ENCODE data around the gene SPTB.

SPTB gene

GRCh38 chr14:64763085-64763782, 116.5 kb downstream of the SPTB start:
- DNase-seq, result no peak

- peak; percentile 90 for DNase-seq
These were observed 117.4 kb downstream of the SPTB start for GRCh38 chr14:64762044-64763034.

GRCh38 chr14:64761441-64762043, 118.2 kb downstream of the SPTB start:
- DNase-seq, result peak; percentile 24

- no peak for DNase-seq
These were observed 118.8 kb downstream of the SPTB start for GRCh38 chr14:64760916-64761315.

GRCh38 chr14:64760146-64760755, 119.5 kb downstream of the SPTB start:
- peak; percentile 37 for DNase-seq

- no peak for DNase-seq
These were observed 120.2 kb downstream of the SPTB start for GRCh38 chr14:64759555-64759938.

GRCh38 chr14:64758691-64759554, 120.8 kb downstream of the SPTB start:
- peak; percentile 92 for DNase-seq

GRCh38 chr14:64758025-64758521, 121.6 kb downstream of the SPTB start:
- DNase-seq, result peak; percentile 81

GRCh38 chr14:64757601-64758000, 122.1 kb downstream of the SPTB start:
- DNase-seq, result no peak

- DNase-seq, result no peak
These were observed 123.0 kb downstream of the SPTB start for GRCh38 chr14:64756712-64757111.

- DNase-seq, result peak; percentile 65
These were observed 123.9 kb downstream of the SPTB start for GRCh38 chr14:64755781-64756221.

GRCh38 chr14:64754685-64755084, 125.0 kb downstream of the SPTB start:
- no peak for DNase-seq

GRCh38 chr14:64753999-64754398, 125.7 kb downstream of the SPTB start:
- no peak for DNase-seq

- DNase-seq, result no peak
These were observed 126.3 kb downstream of the SPTB start for GRCh38 chr14:64753374-64753773.

GRCh38 chr14:64752909-64753308, 126.8 kb downstream of the SPTB start:
- no peak for DNase-seq

GRCh38 chr14:64748995-64749714, 130.6 kb downstream of the SPTB start:
- DNase-seq, result no peak

- DNase-seq, result no peak
These were observed 131.2 kb downstream of the SPTB start for GRCh38 chr14:64748521-64748920.

GRCh38 chr14:64747327-64747726, 132.4 kb downstream of the SPTB start:
- DNase-seq, result no peak

- no peak for DNase-seq
These were observed 133.1 kb downstream of the SPTB start for GRCh38 chr14:64746298-64747250.

Data from fibroblast of upper back skin (primary cell).